GM12878 (cell line): ENCODE data around the gene ART1.

Experiments used
- CTCF ChIP-seq, 3 experiments: IDR thresholded peaks in 2 of 3; conservative IDR thresholded peaks in 1 of 3; 2 replicates each; pipeline ENCODE4 v1.5.1; 2011; ENCODE audit warnings: low read depth in 3 of 3, low read length in 3 of 3, mild to moderate bottlenecking in 3 of 3, control low read depth in 2 of 3, moderate library complexity in 2 of 3, inconsistent platforms in 1 of 3, mixed read lengths in 1 of 3; ENCODE audit not compliant: control insufficient read depth in 2 of 3, insufficient read depth in 1 of 3; ENCODE audit errors: extremely low read depth in 1 of 3
- REST ChIP-seq: IDR thresholded peaks from 2 replicates; pipeline ENCODE4 v1.6.1; 2012; ENCODE audit warnings: mild to moderate bottlenecking, low read depth, low read length
- ZNF217 ChIP-seq: fragments of 450-650 bp; IDR thresholded peaks from 2 replicates; pipeline ENCODE4 v1.6.1; 2017; ENCODE audit warnings: antibody characterized with exemption, mild to moderate bottlenecking

GRCh38 chr11:3684819-3685172 lies 39.9 kb downstream of the ART1 start:
- TF ChIP-seq ZNF217: no peak
- no peak for TF ChIP-seq CTCF (IDR thresholded peaks at IDR 0.05 in 2 of 3, conservative IDR thresholded peaks at IDR 0.05 in 1 of 3; ENCODE audit: control insufficient read depth in 2 of 3, extremely low read depth in 1 of 3, insufficient read depth in 1 of 3, low read depth in 3 of 3, low read length in 3 of 3)
- no peak for TF ChIP-seq REST
